ENCODE measurements around the gene DAP.

DNA sequence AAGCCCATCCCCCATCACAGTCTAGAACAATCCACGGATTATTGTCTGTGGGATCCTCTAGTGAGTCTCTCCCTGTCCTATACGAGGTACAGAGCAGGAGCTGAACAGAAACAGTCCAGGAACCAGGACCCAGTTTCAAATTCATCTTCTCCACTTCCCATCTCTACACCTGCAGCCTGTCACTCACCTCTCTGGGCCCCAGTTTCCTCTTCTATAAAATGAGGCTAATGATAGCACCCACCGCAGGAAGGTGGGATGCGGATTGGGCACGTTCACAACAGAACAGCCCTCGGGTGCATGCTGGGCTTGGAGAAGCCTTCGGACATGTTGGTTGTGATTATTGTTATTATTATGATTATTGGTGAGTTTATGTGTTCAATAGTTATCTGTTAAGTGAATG lies 118.7 kb downstream of the DAP start:
- no peak for TF ChIP-seq PATZ1 (CRISPR knock-in tag; IDR thresholded peaks at IDR 0.05; ENCODE audit: borderline replicate concordance)
- TF ChIP-seq CREB5 (CRISPR knock-in tag; IDR thresholded peaks at IDR 0.05; ENCODE audit: low read depth) = no peak
- no peak for TF ChIP-seq ESRRG (CRISPR knock-in tag; IDR thresholded peaks at IDR 0.05)
- no peak for TF ChIP-seq RARB (CRISPR knock-in tag; IDR thresholded peaks at IDR 0.05)
- TF ChIP-seq, protein P1, sequence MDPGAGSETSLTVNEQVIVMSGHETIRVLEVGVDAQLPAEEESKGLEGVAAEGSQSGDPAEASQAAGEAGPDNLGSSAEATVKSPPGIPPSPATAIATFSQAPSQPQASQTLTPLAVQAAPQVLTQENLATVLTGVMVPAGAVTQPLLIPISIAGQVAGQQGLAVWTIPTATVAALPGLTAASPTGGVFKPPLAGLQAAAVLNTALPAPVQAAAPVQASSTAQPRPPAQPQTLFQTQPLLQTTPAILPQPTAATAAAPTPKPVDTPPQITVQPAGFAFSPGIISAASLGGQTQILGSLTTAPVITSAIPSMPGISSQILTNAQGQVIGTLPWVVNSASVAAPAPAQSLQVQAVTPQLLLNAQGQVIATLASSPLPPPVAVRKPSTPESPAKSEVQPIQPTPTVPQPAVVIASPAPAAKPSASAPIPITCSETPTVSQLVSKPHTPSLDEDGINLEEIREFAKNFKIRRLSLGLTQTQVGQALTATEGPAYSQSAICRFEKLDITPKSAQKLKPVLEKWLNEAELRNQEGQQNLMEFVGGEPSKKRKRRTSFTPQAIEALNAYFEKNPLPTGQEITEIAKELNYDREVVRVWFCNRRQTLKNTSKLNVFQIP (CRISPR knock-in tag; IDR thresholded peaks at IDR 0.05; ENCODE audit: borderline replicate concordance, low read depth) = no peak

Data from SK-N-SH treated with all-trans-retinoic acid at 6 μM for 48 hours (cell line).